Suprapubic skin (tissue), 4 donors: ENCODE results near the gene NAALADL2. TPM values are rescaled to one million over a fixed set of nuclear protein-coding genes. Genes with fewer than 3 reads are reported as not detected.
A peak's percentile ranks its signal among the peaks of the same experiment; 100 is the strongest.
"Not testable (repeated sequence)": the region's sequence is repeated elsewhere in the genome, so short reads cannot be mapped to it uniquely, and the experiment has no call there.

Experiments used
- DNase-seq, 2 donors: peaks; one replicate each; pipeline ENCODE4 v3.0.0-alpha.2; 2019; ENCODE audit warnings: low spot score in 2 of 2
- H3K27ac ChIP-seq: fragments of 200-600 bp; sonication (generic); one replicate; pipeline ENCODE4 v1.5.1; 2019
- H3K27me3 ChIP-seq: fragments of 200-600 bp; sonication (generic); one replicate; pipeline ENCODE4 v1.5.1; 2019
- H3K36me3 ChIP-seq: fragments of 200-600 bp; sonication (generic); one replicate; pipeline ENCODE4 v1.5.1; 2019
- H3K4me1 ChIP-seq: fragments of 200-600 bp; sonication (generic); one replicate; pipeline ENCODE4 v1.5.1; 2019
- H3K4me3 ChIP-seq: fragments of 200-600 bp; sonication (generic); one replicate; pipeline ENCODE4 v1.5.1; 2019; ENCODE audit warnings: mild to moderate bottlenecking
- H3K9me3 ChIP-seq: fragments of 200-600 bp; sonication (generic); one replicate; pipeline ENCODE4 v1.5.1; 2019
- CTCF ChIP-seq, 2 donors: fragments of 200-600 bp in 1 of 2; fragments of 450-650 bp in 1 of 2; sonication (generic) in 1 of 2; IDR thresholded peaks; one replicate each; pipeline ENCODE4 v1.5.1; 2016 to 2019; ENCODE audit warnings: antibody characterized with exemption in 2 of 2, mild to moderate bottlenecking in 1 of 2, moderate library complexity in 1 of 2
- EP300 ChIP-seq: sonication (generic); formaldehyde crosslinking; IDR thresholded peaks from one replicate; pipeline ENCODE4 v1.6.1; 2017; ENCODE audit warnings: antibody characterized with exemption
- POLR2A ChIP-seq, 2 donors: fragments of 450-650 bp; IDR thresholded peaks; one replicate each; pipeline ENCODE4 v1.6.1; 2017; ENCODE audit warnings: antibody characterized with exemption in 2 of 2, mild to moderate bottlenecking in 2 of 2, moderate library complexity in 2 of 2
- POLR2AphosphoS5 ChIP-seq, 3 donors: sonication (generic); formaldehyde crosslinking; IDR thresholded peaks; one replicate each; pipeline ENCODE4 v1.6.1; 2017; ENCODE audit warnings: antibody characterized with exemption in 3 of 3
- WGBS: methylation state at CpG from one replicate; pipeline ENCODE4 v1.1.5; 2018; 5-methylcytosine and 5-hydroxymethylcytosine counted together
- total RNA-seq, 4 donors: library from RNA; depleted of rRNA; stranded (reverse); fragments of >200 nt; gene quantifications; one replicate each; pipeline ENCODE4 v1.1.0, GENCODE V29; 2016

Gene NAALADL2
- total RNA-seq, 4 donors from 2014 or later, result 4.0 to 10.5 (median 8.5) TPM

- no peaks in the 10 kb centered on the region for H3K9me3 ChIP-seq
- no peak for DNase-seq
- no peaks in the 10 kb centered on the region for H3K4me1 ChIP-seq
- H3K36me3 ChIP-seq, result no peaks in the 10 kb centered on the region
- H3K27ac ChIP-seq, result no peak overlapping the region
- 42% methylated on average over 4 of the region's 4 CpGs for WGBS
- H3K27me3 ChIP-seq, result no peaks in the 10 kb centered on the region
- TF ChIP-seq EP300 (no peak), CTCF (IDR thresholded peaks at IDR 0.05) (no peak)
- H3K4me3 ChIP-seq, result peak overlapping the region; percentile 28
Observed at GRCh38 chr3:175526609-175527280, 667.6 kb downstream of the NAALADL2 start.

- 81% methylated on average over 2 of the region's 2 CpGs for WGBS
- H3K4me3 ChIP-seq, H3K4me1 ChIP-seq, DNase-seq, H3K27ac ChIP-seq, H3K27me3 ChIP-seq, H3K9me3 ChIP-seq, H3K36me3 ChIP-seq: not testable (repeated sequence)
Observed at GRCh38 chr3:175528693-175529092, 669.6 kb downstream of the NAALADL2 start.

- H3K36me3 ChIP-seq, result no peaks in the 10 kb centered on the region
- TF ChIP-seq POLR2AphosphoS5 (IDR thresholded peaks at IDR 0.05), result no peak
- no peak for TF ChIP-seq EP300
- TF ChIP-seq CTCF (IDR thresholded peaks at IDR 0.05), result no peak
- TF ChIP-seq POLR2A (IDR thresholded peaks at IDR 0.05), result no peak
- no peak overlapping the region for H3K4me3 ChIP-seq
- H3K9me3 ChIP-seq, result no peaks in the 10 kb centered on the region
- no peak for DNase-seq
- H3K4me1 ChIP-seq, result no peaks in the 10 kb centered on the region
- WGBS, result 81% methylated on average over 2 of the region's 2 CpGs
- no peaks in the 10 kb centered on the region for H3K27me3 ChIP-seq
- no peak overlapping the region for H3K27ac ChIP-seq
Observed at GRCh38 chr3:175535351-175535750, 676.2 kb downstream of the NAALADL2 start.

GRCh38 chr3:175546115-175546514, 687.0 kb downstream of the NAALADL2 start:
- Histone ChIP-seq H3K27ac (no peak overlapping the region), H3K4me3 (no peak overlapping the region), H3K36me3 (no peaks in the 10 kb centered on the region), H3K9me3 (no peaks in the 10 kb centered on the region), H3K4me1 (no peaks in the 10 kb centered on the region), H3K27me3 (no peaks in the 10 kb centered on the region)
- TF ChIP-seq POLR2AphosphoS5 (IDR thresholded peaks at IDR 0.05), result no peak
- TF ChIP-seq CTCF (IDR thresholded peaks at IDR 0.05), result no peak
- no peak for TF ChIP-seq POLR2A (IDR thresholded peaks at IDR 0.05)
- no peak for TF ChIP-seq EP300
- no peak for DNase-seq
- WGBS, result 93% methylated on average over 4 of the region's 4 CpGs

GRCh38 chr3:175552929-175553328, 693.8 kb downstream of the NAALADL2 start:
- Histone ChIP-seq H3K4me1 (no peaks in the 10 kb centered on the region), H3K27me3 (no peaks in the 10 kb centered on the region), H3K4me3 (no peak overlapping the region), H3K27ac (no peak overlapping the region), H3K36me3 (no peaks in the 10 kb centered on the region), H3K9me3 (no peaks in the 10 kb centered on the region)
- no peak for TF ChIP-seq POLR2AphosphoS5 (IDR thresholded peaks at IDR 0.05)
- WGBS, result 95% methylated on average over 1 of the region's 1 CpG
- DNase-seq, result no peak

GRCh38 chr3:175554801-175555200, 695.7 kb downstream of the NAALADL2 start:
- H3K9me3 ChIP-seq, result no peaks in the 10 kb centered on the region
- no peaks in the 10 kb centered on the region for H3K36me3 ChIP-seq
- TF ChIP-seq POLR2AphosphoS5 (IDR thresholded peaks at IDR 0.05), result no peak
- no peak for TF ChIP-seq POLR2A (IDR thresholded peaks at IDR 0.05)
- no peak for TF ChIP-seq EP300
- no peak for TF ChIP-seq CTCF (IDR thresholded peaks at IDR 0.05)
- no peaks in the 10 kb centered on the region for H3K27me3 ChIP-seq
- no peak overlapping the region for H3K4me3 ChIP-seq
- no peaks in the 10 kb centered on the region for H3K4me1 ChIP-seq
- no peak overlapping the region for H3K27ac ChIP-seq
- no peak for DNase-seq
